Activated CD8-positive, alpha-beta memory T cell treated with anti-CD3 and anti-CD28 coated beads for 1 hour (primary cell): ENCODE measurements around the gene SLC52A3.
A peak's percentile ranks its signal among the peaks of the same experiment; 100 is the strongest.
"Not testable (repeated sequence)": the region's sequence is repeated elsewhere in the genome, so short reads cannot be mapped to it uniquely, and the experiment has no call there.

Experiments
- DNase-seq, 2 donors: peaks; one replicate each; pipeline ENCODE4 v3.0.0-alpha.2; 2020; ENCODE audit warnings: low read depth in 1 of 2; ENCODE audit errors: extremely low read depth in 1 of 2

SLC52A3 gene

DNA sequence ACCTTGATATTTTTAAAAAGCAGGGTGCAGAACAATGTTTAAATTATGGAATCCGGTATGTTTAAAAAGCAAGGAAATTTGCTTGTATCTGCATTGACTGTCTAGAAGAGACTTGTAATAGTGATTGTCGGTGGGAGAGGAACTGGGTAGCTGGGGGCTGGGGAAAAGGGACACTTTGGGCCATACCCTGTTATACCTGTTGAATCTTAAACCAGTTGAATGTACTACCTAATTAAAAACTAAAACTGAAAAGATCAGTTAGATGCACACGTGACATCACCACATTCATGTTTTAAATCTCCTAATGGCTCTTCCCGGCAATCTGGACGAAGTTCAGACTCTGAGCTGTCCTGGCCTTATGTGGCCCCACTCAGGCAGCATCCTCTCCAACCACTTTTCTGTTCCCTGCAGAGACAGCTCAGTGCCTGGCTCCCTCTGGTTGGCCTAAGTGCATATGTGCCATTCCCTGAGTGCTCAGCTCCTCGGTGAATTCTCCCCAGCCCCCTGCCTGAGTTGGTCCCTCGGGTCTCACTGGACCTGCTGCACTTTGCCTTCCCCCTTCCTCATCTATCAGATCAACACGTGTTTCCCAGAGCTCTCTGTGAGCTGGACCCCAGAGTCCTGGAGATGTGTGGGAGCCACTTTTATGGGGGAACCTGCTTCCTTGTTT is 36.3 kb downstream of the SLC52A3 start:
- no peak for DNase-seq

DNA sequence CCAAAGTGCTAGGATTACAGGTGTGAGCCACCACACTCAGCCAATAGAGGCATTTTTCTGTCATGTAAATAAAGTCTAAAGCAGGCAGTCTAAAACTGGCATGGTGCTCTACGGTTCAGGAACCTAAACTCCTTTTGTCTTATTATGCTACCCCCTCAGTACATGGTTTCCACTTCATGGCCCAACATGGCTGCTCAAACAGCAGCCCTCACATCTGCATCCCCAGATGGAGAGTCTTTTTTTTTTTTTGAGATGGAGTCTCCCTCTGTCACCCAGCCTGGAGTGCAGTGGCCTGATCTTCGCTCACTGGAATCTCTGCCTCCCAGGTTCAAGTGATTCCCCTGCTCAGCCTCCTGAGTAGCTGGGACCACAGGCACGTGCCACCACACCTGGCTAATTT is 38.3 kb downstream of the SLC52A3 start:
- no peak for DNase-seq

DNA sequence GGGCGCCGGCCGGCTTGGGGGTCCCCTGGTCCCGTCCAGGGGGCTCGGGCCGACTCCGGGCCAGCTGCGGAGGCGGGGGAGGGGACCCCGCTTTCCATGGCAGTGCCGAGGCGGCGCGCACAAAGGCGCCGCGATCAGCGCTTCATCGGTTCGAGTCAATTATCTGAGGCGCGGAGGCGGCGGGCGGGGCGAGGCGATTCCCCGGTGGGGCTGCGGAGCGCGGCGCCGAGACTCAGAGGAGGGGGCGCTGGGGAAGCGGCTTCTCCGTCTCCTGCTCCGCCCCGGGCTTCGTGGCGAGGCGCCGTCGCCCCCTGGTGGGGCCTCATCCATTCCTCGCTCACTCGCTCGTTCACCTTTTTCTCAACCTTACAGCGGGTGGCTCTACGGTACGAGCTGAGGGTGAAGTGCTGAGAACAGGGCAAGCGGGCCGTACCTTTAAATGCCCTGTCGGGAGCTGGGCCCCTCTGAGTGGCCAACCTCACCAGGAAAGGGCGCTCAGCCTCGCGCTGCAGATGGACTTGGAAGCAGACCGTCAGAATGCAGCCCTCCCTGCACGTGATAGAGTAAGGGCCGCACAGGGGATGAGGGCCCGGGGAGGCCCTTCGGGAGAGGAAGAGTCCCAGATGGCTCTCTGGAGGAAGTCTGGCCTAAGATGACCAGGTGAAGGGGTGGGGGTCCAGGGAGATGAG is 39.9 kb downstream of the SLC52A3 start:
- peak in 1 of 2 donors; percentile 17 for DNase-seq

DNA sequence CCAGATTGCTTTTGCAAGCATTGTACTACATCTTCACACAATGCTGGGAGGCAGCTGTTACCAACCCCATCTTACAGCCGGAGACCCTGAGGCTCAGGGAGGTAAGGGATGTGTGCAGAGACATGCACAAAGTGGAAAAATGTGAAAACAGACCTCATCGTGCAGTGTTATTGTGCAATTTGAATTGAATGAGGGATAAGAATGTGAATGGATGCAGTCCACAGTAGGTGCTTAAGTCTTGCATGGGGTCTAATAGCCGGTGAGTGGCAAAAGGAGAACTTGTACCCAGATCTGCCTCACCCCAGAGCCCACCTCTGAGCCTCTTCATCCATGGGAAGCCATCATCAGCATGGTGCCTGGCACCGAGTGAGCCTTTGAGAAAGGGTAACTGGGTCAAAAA is 42.1 kb downstream of the SLC52A3 start:
- no peak for DNase-seq

DNA sequence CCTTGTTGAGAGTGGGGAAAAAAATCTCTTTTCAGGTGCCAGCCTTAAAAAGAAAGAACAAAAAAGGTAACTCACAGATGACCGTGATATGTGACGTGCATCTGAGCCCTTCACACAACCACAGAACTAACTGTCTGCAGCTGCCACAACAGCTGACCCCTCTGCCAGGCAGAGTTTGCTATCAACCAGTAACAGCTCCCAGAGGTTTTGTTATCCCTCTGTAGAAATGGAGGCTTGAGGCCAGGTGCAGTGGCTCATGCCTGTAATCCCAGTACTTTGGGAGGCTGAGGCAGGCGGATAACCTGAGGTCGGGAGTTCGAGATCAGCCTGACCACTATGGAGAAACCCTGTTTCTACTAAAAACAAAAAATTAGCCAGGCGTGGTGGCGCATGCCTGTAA is 42.8 kb downstream of the SLC52A3 start:
- DNase-seq, result no peak

DNA sequence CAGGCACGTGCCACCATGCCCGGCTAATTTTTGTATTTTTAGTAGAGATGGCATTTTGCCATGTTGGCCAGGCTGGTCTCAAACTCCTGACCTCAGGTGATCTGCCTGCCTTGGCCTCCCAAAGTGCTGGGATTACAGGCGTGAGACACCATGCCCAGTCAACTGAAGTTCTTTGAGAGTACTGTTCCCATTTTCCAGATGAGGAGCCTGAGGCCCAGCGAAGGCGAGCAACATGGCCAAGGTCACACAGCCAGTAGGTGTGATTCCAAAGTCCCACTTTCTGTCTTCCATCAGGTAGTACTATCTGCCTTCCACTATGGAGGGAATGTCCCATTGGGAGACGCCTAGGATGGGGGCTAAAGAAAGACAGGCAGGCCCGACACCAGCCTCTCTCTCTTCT is 43.5 kb downstream of the SLC52A3 start:
- DNase-seq, result not testable (repeated sequence)

DNA sequence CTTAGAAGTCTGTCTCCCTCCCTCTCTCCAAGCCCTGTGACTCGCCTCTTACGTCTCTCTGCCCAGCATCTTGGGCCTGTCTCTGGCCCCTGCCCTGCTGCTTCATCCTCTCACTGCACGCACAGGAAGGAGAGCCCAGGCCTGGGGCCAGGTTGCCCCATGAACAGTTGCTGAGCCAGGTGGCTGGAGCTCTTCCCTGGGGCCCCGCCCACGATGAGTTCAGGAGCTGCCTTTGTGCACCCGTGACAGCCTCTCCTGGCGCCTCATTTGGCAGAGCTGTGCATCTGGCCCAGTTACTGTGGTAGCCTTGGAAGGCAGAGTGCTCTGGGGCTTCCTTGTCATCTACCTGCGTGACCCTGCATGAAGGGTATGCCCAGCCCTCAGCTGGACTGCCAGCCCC is 44.5 kb downstream of the SLC52A3 start:
- DNase-seq, result no peak

DNA sequence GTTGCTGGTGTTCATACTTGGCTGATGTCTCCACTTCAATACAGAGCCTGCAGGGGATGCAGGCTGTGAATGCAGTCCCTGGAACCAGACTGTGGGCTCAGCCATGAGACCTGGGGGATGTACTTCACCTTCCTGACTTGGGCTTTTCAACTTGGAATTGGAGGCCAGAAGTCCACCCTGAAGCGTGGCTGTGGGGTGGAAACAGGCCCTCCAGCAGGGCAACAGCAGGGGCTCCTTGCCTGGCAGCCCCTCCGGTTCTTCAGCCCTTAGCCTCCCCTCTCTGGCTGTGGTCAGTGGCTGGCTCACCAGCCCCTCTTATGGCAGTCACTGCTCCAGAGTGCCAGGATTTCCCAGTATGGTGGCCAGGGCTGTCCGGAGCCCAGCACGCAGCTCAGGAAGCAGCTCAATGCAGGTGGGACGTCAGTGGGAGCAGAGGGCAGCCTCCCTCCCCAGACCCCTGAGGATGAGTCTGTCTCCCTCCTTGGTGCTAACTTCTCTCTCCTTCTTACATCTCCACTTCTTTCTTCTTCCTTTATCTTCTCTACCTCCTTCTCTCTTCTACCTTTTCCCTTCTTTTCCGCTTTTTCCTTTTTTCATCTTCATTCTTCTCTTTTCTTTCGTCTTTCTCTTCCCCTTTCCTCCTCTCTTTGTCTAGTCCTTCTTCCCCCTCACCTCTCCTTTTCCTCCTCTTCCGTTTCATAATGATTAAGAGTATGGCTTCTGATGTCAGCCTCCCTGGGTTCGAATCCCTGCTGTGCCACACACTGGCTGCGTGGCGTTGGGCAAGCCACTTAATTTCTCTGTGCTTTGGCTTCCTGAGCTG is 45.3 kb downstream of the SLC52A3 start:
- no peak for DNase-seq

DNA sequence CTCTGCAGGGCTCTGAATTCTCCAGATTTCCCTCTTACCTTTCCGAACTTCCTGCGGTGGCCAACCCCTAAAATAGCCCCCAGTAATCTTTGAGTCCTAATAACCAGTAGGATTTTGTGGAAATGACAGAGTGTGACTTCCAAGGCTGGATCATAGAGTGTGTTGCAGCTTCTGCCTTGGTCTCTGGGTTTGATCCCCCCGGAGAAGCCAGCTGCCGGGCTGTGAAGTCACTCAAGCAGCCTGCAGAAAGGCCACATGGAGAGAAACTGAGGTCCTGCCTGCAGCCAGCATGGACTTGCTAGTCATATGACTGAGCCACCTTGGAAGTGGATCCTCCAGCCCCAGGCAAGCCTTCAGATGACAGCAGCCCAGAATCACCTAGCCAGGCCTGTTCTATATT is 46.4 kb downstream of the SLC52A3 start:
- no peak for DNase-seq

DNA sequence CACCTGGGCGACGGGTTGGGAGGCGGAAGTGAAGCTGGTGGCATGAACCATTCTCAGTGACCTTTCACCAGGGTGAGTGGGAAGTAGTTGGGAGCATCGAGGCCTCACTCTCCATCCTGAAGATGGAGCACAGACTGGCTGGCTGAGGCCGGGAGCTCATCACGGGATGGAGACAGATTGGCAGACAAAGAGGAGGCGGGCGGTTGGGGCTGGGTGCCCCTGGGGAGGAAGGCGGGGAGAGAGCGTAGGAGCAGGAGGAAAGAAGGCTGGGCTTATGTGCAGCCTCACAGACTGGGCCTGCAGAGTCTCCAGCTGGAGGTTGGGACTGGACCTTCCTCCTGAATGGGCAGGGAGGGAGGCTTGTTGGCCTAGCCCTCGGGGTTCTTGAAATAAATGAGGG is 48.5 kb downstream of the SLC52A3 start:
- no peak for DNase-seq

DNA sequence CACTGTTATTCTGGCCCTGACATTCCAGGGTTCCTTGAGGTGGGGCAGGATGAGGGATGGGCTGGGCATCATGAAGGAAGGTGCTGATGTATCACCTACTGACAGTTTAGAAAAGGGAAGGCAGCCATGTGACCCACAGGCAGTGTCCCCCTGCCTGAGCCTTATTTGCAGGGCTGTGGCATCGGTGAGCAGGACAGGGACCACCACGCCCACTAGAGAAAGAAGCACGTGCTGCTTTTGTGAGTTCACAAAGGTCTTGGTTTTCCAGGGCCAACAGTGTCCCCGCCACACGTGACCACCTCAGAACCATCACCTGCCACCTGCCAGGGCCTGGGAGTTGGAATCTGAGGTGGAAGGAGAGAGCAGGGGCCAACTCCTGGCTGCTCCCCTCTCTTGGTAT is 49.2 kb downstream of the SLC52A3 start:
- no peak for DNase-seq

DNA sequence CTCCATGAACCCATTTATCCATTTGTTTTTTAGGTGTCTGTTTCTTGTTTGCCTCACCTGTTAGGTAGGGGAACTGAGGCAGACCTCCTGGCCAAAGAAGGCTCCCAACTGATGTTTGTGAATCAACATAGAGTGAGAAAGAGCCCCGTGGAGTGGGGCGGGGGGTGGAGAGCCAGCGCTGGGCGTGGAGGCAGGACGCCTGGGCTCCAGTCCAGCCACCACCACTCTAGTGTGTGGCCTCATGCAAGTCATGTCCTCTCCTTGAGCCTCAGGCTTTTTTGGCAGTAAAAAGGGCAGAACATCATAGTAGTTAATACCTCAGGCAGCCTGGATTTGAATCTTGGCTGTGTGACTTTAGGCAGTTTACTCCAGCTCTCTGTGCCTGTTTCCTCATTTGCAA is 50.5 kb downstream of the SLC52A3 start:
- no peak for DNase-seq

DNA sequence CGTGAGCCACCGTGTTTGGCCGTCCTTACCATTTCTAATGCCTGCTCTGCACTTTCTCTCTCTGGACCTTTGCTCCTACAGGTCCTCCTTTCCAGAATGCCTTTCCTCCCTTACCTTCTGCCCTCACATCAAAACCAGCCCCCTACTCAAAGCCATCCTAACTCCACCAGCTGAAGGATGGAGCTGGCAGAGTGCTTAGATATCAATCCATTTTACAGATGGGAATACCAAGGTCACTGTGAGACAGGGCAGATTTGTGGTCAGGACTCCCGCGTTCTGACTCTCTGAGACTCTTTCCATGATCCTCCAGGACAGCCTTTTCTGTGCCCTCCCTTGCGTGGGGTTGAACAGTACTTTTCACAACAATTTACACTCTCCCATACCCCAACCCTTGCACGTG is 51.0 kb downstream of the SLC52A3 start:
- no peak for DNase-seq

DNA sequence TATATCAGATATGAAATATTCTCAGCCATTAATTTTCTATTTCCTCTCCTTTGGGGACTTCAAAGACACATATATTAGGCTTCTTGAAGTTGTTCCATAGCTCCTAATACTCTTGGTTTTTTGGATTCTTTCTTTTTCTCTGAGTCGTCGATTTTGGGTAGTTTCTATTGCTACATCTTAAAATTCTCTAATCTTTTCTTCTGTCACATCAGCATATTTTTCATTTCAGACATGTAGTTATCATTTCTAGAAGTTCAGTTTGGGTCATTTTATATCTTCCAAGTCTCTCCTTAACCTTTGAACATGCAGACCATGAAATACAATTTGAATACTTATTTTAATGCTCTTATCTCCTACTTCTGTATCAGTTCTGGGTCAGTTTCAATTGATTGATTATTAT is 53.8 kb downstream of the SLC52A3 start:
- no peak for DNase-seq

DNA sequence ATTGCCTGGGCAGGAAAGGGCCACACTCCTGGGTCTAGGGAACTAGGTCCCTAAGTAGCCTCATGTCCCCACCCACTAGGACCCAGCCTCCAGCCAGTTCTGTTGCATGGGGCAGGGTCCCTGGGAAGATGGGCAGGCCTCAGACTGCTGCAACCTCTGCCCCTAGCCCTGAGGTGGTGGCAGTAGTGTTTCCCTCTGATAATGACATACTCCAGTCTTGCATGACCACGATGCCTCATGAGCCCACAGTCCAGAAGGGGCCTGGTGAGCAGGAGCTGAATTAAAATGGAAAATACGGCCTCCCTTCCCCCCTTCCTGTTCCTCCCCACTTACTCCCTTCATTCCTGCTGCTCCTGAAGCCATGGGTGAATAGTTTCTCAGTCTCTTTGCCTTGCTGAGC is 56.7 kb downstream of the SLC52A3 start:
- DNase-seq, result no peak

DNA sequence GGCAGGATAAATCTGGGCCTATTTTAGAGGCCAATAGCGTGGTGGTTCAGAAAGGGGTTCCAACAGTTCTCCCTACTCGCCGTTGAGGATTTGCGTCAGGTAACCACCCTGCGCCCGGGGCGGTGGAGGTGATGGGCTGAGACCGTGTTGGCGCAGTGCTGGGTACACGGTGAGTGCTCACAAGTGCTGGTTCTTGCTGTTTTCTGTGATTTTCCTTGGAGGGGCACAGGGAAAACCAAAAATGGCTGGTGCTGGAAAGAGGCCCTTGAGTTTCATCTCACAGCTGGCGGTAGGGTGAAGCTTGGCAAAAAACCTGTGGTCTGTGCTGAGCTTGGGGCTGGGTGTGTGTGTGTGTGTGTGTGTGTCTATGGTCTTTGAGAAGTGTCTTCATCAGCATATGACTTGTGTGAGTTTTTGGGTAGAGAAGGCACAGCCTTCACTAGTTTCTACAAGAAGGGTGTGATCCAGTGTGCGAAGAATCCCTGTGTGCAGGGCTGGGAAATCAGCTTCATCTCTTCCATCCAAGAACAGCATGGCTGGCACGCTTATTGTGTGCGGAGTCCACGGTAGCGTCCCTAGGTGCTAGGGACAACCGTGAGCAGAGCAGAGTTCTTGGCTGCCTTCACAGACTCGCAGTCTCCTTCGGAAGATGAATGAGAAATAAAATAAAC is 57.4 kb downstream of the SLC52A3 start:
- DNase-seq, result no peak
